GM21825 (cell line): ENCODE data around the gene RSPO4.

Experiments used
- ATAC-seq: cut with Tn5 transposase; IDR thresholded peaks from one replicate; pipeline ENCODE4 v1.9.1; 2021; ENCODE audit warnings: mild to moderate bottlenecking, moderate library complexity; ENCODE audit not compliant: unreplicated experiment

RSPO4 gene

GRCh38 chr20:944774-945410 lies 57.2 kb downstream of the RSPO4 start:
- ATAC-seq: no peak

- no peak for ATAC-seq
Measured at GRCh38 chr20:944148-944547, 58.0 kb downstream of the RSPO4 start.

GRCh38 chr20:942611-943010 lies 59.5 kb downstream of the RSPO4 start:
- no peak for ATAC-seq

- ATAC-seq: no peak
Measured at GRCh38 chr20:940926-941325, 61.2 kb downstream of the RSPO4 start.

- no peak for ATAC-seq
Measured at GRCh38 chr20:939606-940005, 62.5 kb downstream of the RSPO4 start.

- no peak for ATAC-seq
Measured at GRCh38 chr20:934186-934840, 67.8 kb downstream of the RSPO4 start.

- no peak for ATAC-seq
Measured at GRCh38 chr20:933029-933428, 69.1 kb downstream of the RSPO4 start.

- no peak for ATAC-seq
Measured at GRCh38 chr20:931401-931800, 70.7 kb downstream of the RSPO4 start.

GRCh38 chr20:926670-927069 lies 75.4 kb downstream of the RSPO4 start:
- ATAC-seq: no peak

GRCh38 chr20:925516-925915 lies 76.6 kb downstream of the RSPO4 start:
- no peak for ATAC-seq

GRCh38 chr20:924639-925038 lies 77.5 kb downstream of the RSPO4 start:
- no peak for ATAC-seq

- ATAC-seq: no peak
Measured at GRCh38 chr20:922781-923180, 79.3 kb downstream of the RSPO4 start.

- no peak for ATAC-seq
Measured at GRCh38 chr20:921068-921467, 81.0 kb downstream of the RSPO4 start.

- ATAC-seq: no peak
Measured at GRCh38 chr20:920311-920710, 81.8 kb downstream of the RSPO4 start.

GRCh38 chr20:919491-919916 lies 82.6 kb downstream of the RSPO4 start:
- ATAC-seq: no peak

GRCh38 chr20:917416-917815 lies 84.7 kb downstream of the RSPO4 start:
- ATAC-seq: no peak

- no peak for ATAC-seq
Measured at GRCh38 chr20:916825-917224, 85.3 kb downstream of the RSPO4 start.

- ATAC-seq: no peak
Measured at GRCh38 chr20:916125-916799, 85.8 kb downstream of the RSPO4 start, which contains the start of gene ANGPT4. ANGPT4 (minus strand) TSS chr20:916334; CDS start chr20:916214, 120 bp downstream.

- ATAC-seq: no peak
Measured at GRCh38 chr20:914727-915498, 87.2 kb downstream of the RSPO4 start.

GRCh38 chr20:913306-913849 lies 88.7 kb downstream of the RSPO4 start:
- no peak for ATAC-seq
